Mesendoderm (in vitro differentiated cells): ENCODE data around the gene CHADL.

Experiments used
- small RNA-seq: library from polyadenylated mRNA; stranded (forward); fragments of <200 nt; extraction: miRNeasy Mini kit (QIAGEN cat#:217004); gene quantifications from one replicate; pipeline ENCODE3, GENCODE V24; 2013; ENCODE audit not compliant: insufficient read depth

The CHADL gene

Small RNA genes within 50 kb of the gene (small RNA-seq; reads per million reads assigned to genes)
- gene MIR6889: 0.72 reads per million
